Caki2 (cell line): ENCODE results near the gene CCNJL. TPM values are rescaled to one million over a fixed set of nuclear protein-coding genes. Genes with fewer than 3 reads are reported as not detected.
"Not testable (repeated sequence)": the region's sequence is repeated elsewhere in the genome, so short reads cannot be mapped to it uniquely, and the experiment has no call there.

ENCODE experiments used
- DNase-seq: peaks from one replicate; pipeline ENCODE4 v3.0.0-alpha.2; 2015; ENCODE audit warnings: low read depth
- in situ Hi-C: cut with HindIII; loops from 2 replicates; pipeline ENCODE4 v1.10.0; 2016; ENCODE audit warnings: low sequenced_read_pairs, low pct_unique_long_range_greater_than_20kb, mixed read lengths
- total RNA-seq: library from RNA; depleted of rRNA; stranded (reverse); fragments of >200 nt; shearing (Covaris generic); gene quantifications from 2 replicates; pipeline ENCODE4 v1.2.3, GENCODE V29; 2014; ENCODE audit warnings: low replicate concordance

Gene CCNJL
- total RNA-seq, 1 experiment from 2014 or later = 5.1 TPM

DNA sequence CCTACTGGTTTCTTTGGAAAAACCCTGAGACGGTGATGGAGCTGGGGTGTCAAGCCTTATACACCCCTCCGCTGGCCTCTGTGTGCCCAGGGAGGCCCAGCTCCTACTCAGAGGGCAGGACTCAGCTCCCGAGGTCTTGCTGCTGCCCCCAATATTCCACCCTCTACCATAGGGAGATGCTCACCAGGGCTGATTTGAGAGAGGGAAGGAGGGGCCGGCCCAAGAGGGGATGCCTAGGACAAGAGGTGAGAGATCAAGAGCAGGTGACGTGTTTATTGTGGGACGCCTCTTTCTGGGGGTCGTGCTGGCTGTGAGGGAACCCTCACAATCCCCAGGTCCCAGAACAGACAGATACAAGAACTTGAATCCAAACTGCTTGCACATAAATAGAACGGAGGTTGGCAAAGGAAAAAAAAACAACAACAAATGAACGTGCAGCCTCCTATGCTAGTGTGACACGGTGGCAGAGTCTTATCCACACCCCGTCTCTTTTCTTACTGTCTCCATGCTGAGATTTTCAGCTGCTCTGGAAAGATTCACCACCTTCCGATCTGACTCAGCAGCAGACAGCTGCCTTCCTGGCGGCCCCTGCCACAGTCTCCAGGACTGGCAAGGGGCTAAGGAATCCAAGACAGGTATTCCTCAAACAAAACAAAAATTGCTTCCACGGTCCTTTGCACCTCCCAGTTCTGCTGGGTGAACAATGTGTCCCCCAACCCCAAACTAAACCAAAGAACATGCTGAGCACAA is 60.8 kb downstream of the CCNJL start:
- in situ Hi-C loops = no loop called here
- DNase-seq = no peak

DNA sequence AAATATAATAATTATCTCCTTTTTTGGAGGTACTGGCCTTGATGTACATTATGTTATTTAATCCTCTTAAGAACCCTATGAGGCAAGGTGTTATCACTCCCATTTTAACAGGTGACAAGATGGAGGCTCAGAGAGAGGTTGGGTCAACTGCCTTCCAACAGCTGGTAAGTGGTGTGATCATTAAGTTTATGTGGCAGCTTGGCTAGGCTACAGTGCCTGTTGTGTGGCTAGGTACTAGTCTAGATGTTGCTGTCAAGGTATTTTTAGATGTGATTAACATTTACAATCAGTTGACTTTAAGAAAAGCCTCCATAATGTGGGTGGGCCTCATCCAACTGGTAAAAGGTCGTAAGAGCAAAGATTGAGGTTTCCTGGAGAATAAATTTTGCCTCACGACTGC is 61.5 kb downstream of the CCNJL start:
- in situ Hi-C loops = no loop called here
- no peak for DNase-seq

DNA sequence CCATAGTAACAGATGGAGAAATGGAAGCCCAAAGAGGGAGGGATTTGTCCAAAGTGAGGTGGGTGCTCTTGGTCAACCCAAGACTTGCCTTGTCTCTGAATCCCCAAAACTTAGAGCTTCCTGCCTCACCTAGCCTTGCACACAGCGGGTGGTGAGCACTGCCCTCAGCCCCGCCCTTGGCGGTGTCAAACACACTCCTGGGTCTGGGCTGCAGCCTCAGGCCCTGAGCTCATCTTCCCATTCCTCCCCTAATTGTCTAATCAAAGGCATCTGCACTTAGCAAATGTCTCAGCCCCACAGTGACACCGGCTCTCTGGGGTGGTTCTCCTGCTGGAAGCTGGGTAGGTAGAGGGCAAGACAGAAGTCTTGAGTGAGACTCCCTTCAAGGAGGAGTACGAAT is 62.1 kb downstream of the CCNJL start:
- in situ Hi-C loops = no loop called here
- no peak for DNase-seq

- DNase-seq, in situ Hi-C loops: not testable (repeated sequence)
These were observed 62.8 kb downstream of the CCNJL start for GRCh38 chr5:160249570-160249969.

DNA sequence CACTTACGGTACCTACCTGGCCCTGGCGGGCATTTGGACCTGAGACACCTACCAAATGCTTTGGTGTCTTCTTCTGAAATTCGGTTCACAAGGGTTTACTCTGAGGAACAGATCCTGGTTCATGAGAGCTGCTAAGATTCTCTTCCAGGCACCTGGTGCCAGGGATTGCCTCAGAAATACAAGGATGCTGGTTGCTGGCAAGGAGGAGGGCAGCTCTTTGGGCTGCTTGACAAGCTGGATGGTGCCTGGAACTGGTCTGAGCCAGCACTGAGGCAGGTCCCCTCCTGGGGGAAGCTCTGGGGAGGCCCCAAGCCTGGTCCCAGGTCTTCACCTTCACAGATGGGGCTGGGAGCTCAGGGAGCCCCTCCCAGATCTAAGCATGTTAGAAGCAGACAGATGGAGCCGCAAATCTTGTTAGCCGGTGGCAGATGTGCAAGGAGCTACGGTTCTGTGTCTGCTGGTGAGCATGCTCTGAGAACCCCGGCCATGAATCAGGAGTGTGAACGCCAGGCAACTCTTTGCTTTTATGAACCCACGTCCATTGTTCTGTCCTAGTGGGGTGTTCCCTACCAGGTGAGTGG is 66.8 kb downstream of the CCNJL start:
- in situ Hi-C loops = no loop called here
- DNase-seq = no peak

- DNase-seq = peak; percentile 59
- in situ Hi-C loops = no loop called here
These were observed 70.2 kb downstream of the CCNJL start for GRCh38 chr5:160242145-160242544.

GRCh38 chr5:160240350-160240749 is 72.0 kb downstream of the CCNJL start:
- DNase-seq = peak; percentile 50
- in situ Hi-C loops = no loop called here

DNA sequence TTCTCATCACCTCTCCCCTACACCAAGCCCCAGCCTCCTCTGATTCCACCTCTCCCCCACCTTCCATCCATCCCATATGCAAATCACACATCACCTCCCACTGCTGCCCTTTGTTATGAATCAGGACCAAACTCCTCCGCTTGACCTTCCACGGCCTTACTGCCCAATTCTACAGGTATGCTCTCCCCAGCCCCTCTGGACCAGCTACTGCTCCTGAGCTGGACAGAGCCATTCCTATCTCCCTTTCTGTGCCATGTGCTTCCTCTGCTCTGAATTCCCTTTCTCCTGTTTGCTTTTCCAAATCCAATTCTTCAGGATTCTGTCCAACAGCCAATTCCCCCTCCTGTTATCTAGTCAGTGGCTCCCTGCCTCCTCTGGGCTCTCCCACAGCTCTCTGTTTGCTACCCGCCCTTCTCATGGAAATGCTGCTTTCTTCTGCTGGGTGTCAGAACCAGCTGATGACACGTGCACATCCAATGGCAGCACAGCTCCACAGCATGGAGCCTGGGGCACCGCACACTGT is 74.7 kb downstream of the CCNJL start:
- no peak for DNase-seq
- in situ Hi-C loops = no loop called here

- in situ Hi-C loops = no loop called here
- no peak for DNase-seq
These were observed 76.6 kb downstream of the CCNJL start for GRCh38 chr5:160235731-160236130.

DNA sequence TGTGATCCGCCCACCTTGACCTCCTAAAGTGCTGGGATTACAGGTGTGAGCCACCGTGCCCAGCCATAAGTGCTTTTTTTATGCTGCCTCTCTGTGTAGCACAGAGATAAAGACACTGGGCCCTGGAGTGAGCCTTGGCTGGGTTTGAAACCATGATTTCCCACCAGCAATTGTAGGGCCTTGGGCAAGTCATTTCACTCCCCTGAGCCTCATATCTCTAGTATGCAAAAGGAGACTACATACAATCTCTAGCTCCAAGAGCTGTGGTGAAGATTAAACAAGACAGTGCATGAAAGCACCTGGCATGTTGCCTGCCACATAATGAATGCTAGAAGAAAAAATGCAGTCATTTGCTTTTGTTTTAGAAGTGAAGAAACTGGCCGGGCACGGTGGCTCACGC is 79.1 kb downstream of the CCNJL start:
- in situ Hi-C loops = no loop called here
- DNase-seq = peak; percentile 27

GRCh38 chr5:160231783-160232342 is 80.5 kb downstream of the CCNJL start:
- in situ Hi-C loops = no loop called here
- DNase-seq = peak; percentile 52

GRCh38 chr5:160230686-160231527 is 81.5 kb downstream of the CCNJL start:
- DNase-seq = peak; percentile 82

GRCh38 chr5:160229190-160229742 is 83.1 kb downstream of the CCNJL start, which contains the start of gene FABP6:
FABP6 (plus strand) TSS chr5:160229506; CDS start chr5:160229558, 52 bp downstream.
- in situ Hi-C loops = no loop called here
- DNase-seq = no peak

More at GRCh38 chr5:160230686-160231527, 81.5 kb downstream of the CCNJL start:
- in situ Hi-C loops = no loop called here

DNA sequence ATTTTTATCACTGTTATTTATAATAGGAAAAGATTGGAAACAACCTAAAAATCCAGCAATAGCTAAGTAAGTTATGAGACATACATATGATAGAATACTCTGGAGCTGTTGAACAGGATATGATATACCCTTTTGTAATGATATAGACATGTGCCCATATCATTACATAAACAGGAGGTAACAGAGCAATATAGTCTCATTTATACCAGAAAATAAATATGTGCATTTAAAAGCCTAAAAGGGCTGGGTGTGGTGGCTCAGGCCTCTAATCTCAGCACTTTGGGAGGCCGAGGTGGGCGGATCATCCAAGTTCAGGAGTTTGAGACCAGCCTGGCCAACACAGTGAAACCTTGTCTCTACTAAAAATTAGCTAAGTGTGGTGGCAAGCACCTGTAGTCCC is 85.4 kb downstream of the CCNJL start:
- DNase-seq = no peak
- in situ Hi-C loops = no loop called here

- in situ Hi-C loops = no loop called here
- no peak for DNase-seq
These were observed 91.3 kb downstream of the CCNJL start for GRCh38 chr5:160221082-160221481.

DNA sequence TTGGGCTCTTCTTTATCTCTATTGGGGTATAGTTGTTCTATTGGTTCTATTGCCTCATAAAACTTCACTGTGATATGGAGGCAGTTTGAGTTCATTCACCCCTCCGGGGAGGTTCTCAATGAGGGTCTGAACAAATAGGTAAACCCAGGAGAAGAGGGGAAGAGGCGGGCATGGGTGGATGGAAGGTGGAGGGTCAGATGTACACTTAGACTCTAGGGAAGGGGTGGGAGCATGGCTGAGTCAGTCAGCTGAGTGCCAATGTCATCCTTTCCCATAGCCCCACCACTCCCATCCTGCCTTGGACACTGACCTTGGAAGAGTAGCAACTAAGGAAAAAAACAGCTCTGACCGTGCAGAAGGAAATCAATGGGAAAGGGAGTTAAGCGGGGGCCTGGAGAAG is 93.0 kb downstream of the CCNJL start:
- no peak for DNase-seq
- in situ Hi-C loops = no loop called here

- in situ Hi-C loops = no loop called here
These were observed 98.8 kb downstream of the CCNJL start for GRCh38 chr5:160213537-160213936.

GRCh38 chr5:160211352-160211751 is 101.0 kb downstream of the CCNJL start:
- in situ Hi-C loops = no loop called here
- DNase-seq = no peak

More at GRCh38 chr5:160213537-160213936, 98.8 kb downstream of the CCNJL start:
- DNase-seq = peak; percentile 81
